Stimulated activated CD8-positive, alpha-beta memory T cell treated with anti-CD3 and anti-CD28 coated beads, Interleukin-15, amount 100 ng/mL, for 48 hours (primary cell): ENCODE measurements around the gene RMRP.
"Not testable (repeated sequence)": the region's sequence is repeated elsewhere in the genome, so short reads cannot be mapped to it uniquely, and the experiment has no call there.

Experiments used
- DNase-seq, 2 donors: peaks; one replicate each; pipeline ENCODE4 v3.0.0-alpha.2; 2020; ENCODE audit warnings: low read depth in 2 of 2

Gene RMRP

GRCh38 chr9:35665471-35665818 is 7.6 kb upstream of the RMRP start:
- DNase-seq, result no peak

DNA sequence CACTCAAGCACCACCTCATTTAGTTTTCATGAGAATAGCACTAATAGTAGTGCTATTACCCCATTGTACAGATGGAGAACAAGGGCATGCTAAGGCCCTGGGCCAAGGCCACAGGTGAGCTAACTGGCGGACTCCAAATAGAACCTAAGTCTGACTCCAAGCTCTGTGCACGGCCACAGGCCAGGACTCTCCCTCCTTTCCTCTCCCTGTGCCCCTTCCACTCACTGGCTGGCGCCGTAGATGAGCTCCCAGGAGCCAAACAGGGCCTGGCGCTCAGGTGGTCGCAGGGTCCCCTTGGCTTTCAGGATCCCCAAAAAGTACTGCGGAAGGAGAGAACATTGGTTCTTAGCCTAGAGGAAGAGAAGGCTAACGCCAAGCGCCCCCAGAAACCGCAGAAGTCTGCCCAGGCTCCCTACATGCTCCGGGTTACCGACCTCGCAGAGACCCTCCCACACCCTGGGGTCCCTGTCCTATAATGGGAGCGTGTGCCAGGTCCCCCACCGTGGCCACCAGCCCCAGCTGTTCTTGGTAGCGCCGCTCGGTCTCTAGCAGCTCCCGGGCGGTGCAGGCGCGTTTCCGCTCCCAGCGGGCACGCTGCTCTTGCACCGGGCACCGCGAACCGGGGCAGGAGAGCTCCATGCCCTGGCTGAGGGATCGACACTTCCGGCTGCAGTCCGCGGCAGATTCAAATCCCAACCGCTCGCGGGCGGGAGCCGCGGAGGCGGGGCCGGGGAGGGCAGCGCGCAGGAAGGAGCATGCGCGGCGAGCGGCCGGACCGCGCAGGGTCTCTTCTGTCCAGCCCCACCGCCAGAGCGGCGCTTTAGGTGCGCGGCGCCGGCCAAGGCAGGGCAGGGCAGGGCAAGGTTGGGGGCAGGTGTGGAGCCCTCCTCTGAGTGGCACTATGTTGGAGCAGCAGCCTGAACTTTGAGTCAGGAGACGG is 7.0 kb upstream of the RMRP start, which contains the start of gene ARHGEF39:
Gene ARHGEF39, minus strand, starts transcription at position 665 of the 940 bp plus-strand sequence. Its CDS starts 26 bp downstream, at position 639.
- peak; percentile 72 to 76 for DNase-seq

DNA sequence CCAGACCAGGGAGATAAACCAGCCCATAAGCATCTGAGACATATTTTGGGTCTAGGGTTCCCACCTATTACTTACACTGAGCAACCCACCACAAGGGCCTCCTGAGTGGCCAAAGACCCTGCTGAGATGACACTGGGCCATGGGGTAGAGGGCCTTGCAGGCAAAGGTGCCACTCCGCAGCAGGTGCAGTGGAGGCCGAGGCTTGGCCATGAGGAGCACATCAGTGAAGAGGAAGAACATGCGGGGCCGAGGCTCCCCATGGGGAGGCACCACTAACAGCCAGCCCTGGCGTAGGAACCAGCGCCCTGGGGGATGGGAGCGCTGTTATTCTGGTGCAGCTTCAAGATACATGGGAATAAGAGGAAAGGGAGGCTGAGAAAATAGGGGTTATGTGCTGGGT is 4.6 kb upstream of the RMRP start:
- no peak for DNase-seq

GRCh38 chr9:35661756-35662350 is 4.0 kb upstream of the RMRP start:
- no peak for DNase-seq

- DNase-seq, result no peak
Observed at GRCh38 chr9:35660966-35661415, 3.2 kb upstream of the RMRP start.

- DNase-seq, result no peak
Observed at GRCh38 chr9:35659340-35659739, 1.5 kb upstream of the RMRP start.

- no peak for DNase-seq
Observed at GRCh38 chr9:35658968-35659220, 1.1 kb upstream of the RMRP start.

GRCh38 chr9:35658137-35658967 is 533 bp upstream of the RMRP start, which contains the start of gene CCDC107:
CCDC107 (plus strand) TSS chr9:35658292; CDS start chr9:35658380, 88 bp downstream.
- peak; percentile 75 to 77 for DNase-seq

DNA sequence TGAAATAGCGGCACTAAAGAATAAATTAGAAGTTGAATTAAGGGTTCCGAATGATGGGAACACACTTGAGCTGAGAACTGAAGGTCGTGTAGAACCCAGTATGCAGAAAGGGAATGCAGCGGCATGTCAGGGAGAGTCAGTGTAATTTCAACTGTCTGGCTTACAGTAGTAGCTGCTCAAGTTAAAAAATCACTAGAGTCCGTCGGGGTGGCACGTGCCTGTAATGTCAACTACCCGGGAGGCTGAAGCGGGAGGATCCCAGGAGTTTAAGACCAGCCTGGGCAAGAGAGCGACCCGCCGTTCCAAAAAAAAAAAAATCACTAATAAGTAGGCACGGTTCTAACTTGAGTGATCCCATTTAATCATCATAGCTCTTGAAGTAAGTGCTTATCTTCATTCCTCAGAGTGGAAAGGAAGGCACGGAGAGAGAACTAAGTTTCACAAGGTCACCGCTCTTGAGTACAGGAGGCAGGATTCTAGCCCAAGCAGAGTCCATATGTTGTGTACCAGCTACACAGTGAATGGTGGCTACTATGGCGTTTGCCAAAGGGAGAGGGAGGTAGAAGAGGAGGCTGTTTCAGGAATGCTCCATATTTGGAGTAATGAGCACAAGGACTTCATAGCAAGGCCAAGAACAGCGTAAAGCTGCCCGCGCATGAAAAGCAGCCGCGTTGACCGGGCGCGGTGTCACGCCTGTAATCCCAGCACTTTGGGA is 831 bp downstream of the RMRP start:
- DNase-seq, result no peak

DNA sequence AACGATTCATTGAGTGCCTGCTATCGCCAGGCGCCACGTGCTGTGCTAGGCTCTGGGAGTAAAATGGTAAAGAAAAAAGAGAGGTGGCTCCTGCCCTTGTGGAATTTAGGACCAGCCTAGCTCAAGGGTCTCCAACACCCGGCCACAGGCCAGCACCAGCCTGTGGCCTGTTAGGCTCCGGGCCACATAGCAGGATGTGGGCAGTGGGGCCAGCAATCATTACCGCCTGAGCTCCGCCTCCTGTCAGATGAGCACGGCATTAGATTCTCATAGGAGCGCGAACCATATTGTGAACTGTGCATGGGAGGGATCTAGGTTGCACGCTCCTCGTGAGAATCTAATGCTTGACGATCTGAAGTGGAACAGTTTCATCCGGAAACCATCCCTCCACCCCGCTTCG is 1.5 kb downstream of the RMRP start:
- DNase-seq, result no peak

DNA sequence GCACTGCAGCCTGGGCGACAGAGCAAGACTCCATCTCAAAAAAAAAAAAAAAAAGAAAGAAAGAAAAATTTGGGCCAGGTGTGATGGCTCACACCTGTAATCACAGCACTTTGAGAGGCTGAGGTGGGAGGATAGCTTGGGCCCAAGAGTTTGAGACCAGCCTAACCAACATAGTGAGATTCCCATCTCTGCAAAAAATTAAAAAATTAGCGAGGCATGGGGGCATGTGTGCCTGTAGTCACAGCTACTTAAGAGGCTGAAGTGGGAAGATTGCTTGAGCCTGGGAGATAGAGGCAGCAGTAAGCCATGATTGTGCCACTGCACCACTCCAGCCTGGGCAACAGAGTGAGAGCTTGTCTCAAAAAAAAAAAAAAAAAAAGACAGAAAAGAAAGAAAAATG is 4.2 kb downstream of the RMRP start:
- DNase-seq, result no peak

GRCh38 chr9:35652829-35653209 is 5.0 kb downstream of the RMRP start:
- DNase-seq, result no peak

- no peak for DNase-seq
Observed at GRCh38 chr9:35651956-35652828, 5.6 kb downstream of the RMRP start.

DNA sequence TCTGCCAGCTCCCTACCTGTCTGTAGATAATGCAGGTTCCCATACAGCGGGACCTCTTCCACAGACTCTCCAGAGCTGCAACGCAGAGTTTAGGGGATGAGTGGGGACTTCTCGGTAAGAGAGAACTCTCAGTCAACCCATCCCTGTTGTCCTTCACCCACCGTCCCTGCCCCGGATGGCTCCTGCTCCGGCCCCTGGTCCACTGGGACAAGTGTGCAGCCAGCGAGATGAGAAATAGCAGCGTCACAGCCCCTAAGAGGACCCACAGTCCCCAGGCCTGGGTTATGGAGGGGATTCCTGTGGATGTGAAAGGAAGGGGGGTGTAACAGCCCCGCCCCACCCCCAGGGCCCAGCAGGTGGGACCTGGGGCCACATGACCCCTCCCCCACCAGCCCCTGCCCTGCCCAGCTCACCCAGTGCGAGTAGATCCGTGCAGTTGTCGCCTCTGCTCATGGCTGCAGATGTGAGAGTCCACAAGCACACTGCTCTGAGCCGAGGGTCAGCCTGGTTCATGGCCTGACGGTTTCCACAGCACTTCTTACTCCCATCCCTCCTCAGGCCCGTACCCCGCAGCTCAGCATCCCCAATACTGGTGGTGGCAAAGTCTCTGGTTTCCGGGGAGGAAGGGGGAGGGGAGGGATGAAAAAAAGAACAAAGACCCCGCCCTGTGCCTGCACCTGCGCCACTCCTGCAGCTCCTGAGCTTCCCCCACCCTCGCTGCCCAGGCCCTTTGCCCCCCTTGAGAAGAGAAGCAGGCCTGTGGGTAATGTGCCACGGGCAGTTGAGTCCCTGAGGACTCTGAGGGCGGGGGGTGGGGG is 7.3 kb downstream of the RMRP start, which contains the start of gene SIT1:
Gene SIT1, minus strand, starts transcription at position 591 of the 818 bp plus-strand sequence. Its CDS starts 78 bp downstream, at position 513.
- no peak for DNase-seq

- DNase-seq, result no peak
Observed at GRCh38 chr9:35649431-35650340, 8.1 kb downstream of the RMRP start.

DNA sequence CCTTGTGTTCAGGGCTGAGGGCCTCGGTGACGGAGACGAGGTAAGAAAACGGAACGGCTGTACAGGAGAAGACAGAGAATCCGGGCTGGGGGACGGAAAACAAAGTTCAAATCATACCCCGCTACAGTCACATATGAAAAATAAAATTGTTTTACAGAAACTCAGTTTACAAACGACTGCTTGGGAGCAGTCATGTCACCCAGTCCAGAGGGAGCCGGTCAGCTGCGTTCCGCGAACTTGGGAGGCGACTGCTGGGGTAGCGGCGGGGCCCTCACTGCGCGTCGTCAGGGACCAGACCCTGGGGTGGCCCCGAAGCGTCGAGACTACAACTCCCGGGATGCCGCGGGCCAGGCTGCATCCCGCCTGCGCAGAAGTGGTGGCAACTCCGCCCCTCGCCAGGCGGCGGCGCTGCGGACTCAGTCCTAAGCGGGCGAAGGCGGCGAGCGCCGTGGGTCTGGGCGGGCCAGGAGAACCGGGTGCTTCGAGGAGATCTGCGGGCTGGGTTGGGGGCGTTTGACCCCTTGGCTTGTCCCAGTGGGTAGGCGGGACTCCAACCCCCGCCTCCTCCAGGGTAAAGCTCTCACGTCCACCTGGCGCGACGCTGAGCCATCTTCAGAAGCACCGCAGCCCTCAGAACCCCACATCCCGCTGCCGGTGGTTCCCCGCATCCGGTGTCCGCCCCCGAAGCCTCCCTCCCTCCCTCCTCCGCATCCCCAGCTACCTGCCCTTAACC is 11.1 kb downstream of the RMRP start:
- peak; percentile 84 to 86 for DNase-seq

DNA sequence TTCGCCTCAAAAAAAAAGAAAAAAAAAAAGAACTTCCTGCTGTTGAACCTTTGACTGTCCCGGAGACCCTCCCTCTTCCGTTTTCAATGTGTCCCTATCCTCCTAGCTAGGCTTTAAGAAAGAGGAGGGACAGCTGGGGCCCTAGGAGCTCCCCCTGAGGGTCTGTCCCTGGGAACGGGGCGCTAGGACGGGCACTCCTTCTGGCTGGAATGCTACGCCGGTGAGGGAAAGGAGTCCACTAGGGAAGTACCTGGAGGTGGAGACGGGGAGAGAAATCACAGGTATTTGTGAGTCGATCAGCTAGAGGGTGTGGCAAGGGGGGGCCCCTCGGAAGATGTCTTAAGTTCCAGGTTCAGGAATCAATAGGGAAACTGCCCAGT is 11.7 kb downstream of the RMRP start:
- no peak for DNase-seq

DNA sequence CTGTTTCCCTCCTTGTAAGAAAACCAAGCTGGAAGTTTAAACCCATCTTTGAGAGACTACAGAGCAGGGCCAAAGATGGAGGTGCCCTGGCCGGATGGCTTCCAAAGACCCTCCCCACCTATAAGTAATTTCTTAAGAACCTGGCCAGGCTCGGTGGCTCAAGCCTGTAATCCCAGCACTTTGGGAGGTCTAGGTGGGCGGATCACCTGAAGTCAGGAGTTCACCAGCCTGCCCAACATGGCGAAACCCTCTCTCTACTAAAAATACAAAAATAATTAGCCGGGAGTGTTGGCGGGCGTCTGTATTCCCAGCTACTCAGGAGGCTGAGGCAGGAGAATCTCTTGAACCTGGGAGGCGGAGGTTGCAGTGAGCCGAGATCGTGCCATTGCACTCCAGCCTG is 12.1 kb downstream of the RMRP start:
- not testable (repeated sequence) for DNase-seq
